ENCODE measurements around the gene EVX2. TPM values are rescaled to one million over a fixed set of nuclear protein-coding genes. Genes with fewer than 3 reads are reported as not detected.
A peak's percentile ranks its signal among the peaks of the same experiment; 100 is the strongest.

Gene EVX2
- total RNA-seq, 1 donor from 2014 or later = not detected

DNA sequence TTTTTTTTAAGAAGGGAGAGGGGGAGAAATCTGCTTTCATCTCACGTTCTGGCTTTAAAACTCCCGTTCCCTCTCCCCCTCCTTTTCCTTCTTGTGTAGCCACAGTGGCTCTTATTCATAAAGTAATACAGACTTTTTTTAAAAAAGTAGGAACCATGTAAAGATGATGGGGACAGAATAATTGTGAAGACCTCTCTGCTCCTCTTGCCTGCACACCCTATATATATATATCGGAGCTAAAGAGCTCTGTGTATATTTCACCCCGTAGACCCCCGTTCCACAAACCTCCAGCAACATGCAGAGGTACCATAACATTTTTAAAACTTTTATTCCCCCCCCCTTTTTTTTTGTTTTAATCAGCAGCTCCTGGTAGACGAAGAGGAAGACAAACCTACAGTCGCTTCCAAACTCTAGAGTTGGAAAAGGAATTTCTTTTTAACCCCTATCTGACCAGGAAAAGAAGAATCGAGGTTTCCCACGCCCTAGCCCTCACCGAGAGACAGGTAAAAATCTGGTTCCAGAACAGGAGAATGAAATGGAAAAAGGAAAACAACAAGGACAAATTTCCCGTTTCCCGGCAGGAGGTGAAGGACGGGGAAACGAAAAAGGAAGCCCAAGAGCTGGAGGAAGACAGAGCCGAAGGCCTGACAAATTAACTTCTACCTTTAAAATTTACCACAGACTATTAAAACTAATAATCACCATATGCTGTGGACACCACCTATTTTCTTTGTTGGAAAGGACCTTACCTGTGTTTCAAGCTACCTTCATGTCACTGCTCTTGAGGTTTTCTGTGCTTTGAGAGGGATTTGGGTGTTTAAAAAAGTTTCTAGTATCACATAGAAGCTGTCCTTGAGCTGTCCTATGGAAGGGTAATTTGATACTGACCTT is 47.4 kb upstream of the EVX2 start:
- H3K4me3 Mint-ChIP-seq (ENCODE audit: unreplicated experiment) = peak overlapping the region; percentile 62
- peaks cover 86% of the 10 kb centered on the region for H3K27me3 Mint-ChIP-seq (ENCODE audit: unreplicated experiment)
- H3K9me3 Mint-ChIP-seq (ENCODE audit: unreplicated experiment) = no peaks in the 10 kb centered on the region
- no peak overlapping the region for H3K27ac Mint-ChIP-seq (ENCODE audit: unreplicated experiment)
- TF ChIP-seq, protein P1, sequence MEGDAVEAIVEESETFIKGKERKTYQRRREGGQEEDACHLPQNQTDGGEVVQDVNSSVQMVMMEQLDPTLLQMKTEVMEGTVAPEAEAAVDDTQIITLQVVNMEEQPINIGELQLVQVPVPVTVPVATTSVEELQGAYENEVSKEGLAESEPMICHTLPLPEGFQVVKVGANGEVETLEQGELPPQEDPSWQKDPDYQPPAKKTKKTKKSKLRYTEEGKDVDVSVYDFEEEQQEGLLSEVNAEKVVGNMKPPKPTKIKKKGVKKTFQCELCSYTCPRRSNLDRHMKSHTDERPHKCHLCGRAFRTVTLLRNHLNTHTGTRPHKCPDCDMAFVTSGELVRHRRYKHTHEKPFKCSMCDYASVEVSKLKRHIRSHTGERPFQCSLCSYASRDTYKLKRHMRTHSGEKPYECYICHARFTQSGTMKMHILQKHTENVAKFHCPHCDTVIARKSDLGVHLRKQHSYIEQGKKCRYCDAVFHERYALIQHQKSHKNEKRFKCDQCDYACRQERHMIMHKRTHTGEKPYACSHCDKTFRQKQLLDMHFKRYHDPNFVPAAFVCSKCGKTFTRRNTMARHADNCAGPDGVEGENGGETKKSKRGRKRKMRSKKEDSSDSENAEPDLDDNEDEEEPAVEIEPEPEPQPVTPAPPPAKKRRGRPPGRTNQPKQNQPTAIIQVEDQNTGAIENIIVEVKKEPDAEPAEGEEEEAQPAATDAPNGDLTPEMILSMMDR (IDR thresholded peaks at IDR 0.05) = no peak
- no peak for DNase-seq (ENCODE audit: extremely low spot score, unreplicated experiment)
- peaks cover 31% of the 10 kb centered on the region for H3K4me1 Mint-ChIP-seq (ENCODE audit: unreplicated experiment)
- H3K36me3 Mint-ChIP-seq (ENCODE audit: unreplicated experiment) = no peaks in the 10 kb centered on the region

DNA sequence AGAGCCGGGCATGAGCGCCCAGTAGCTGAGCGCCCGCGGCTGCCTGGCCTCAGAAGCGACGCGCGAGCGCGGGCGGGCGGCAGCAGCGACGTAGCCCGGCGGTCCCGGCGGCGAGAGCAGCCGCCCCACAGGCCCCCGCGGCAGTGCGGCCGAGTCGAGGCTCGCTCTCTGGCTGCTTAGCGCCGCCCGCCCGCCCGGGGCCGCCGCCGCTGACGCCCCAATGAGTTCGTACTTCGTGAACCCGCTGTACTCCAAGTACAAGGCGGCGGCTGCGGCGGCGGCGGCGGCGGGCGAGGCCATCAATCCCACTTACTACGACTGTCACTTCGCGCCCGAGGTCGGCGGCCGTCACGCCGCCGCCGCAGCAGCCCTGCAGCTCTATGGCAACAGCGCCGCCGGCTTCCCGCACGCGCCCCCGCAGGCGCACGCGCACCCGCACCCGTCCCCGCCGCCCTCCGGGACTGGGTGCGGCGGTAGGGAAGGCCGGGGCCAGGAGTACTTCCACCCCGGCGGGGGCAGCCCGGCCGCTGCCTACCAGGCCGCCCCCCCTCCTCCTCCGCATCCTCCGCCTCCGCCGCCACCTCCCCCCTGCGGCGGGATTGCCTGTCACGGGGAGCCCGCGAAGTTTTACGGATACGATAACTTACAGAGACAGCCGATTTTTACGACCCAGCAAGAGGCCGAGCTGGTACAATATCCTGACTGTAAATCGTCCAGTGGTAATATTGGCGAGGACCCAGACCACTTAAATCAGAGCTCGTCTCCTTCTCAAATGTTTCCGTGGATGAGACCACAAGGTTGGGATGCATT is 46.6 kb upstream of the EVX2 start:
- no peaks in the 10 kb centered on the region for H3K36me3 Mint-ChIP-seq (ENCODE audit: unreplicated experiment)
- peak overlapping the region; percentile 62 for H3K4me3 Mint-ChIP-seq (ENCODE audit: unreplicated experiment)
- TF ChIP-seq, protein P1 (IDR thresholded peaks at IDR 0.05) = no peak
- no peak overlapping the region for H3K27ac Mint-ChIP-seq (ENCODE audit: unreplicated experiment)
- H3K4me1 Mint-ChIP-seq (ENCODE audit: unreplicated experiment) = peaks cover 25% of the 10 kb centered on the region
- no peak for DNase-seq (ENCODE audit: extremely low spot score, unreplicated experiment)
- H3K9me3 Mint-ChIP-seq (ENCODE audit: unreplicated experiment) = no peaks in the 10 kb centered on the region
- peaks cover 86% of the 10 kb centered on the region for H3K27me3 Mint-ChIP-seq (ENCODE audit: unreplicated experiment)

DNA sequence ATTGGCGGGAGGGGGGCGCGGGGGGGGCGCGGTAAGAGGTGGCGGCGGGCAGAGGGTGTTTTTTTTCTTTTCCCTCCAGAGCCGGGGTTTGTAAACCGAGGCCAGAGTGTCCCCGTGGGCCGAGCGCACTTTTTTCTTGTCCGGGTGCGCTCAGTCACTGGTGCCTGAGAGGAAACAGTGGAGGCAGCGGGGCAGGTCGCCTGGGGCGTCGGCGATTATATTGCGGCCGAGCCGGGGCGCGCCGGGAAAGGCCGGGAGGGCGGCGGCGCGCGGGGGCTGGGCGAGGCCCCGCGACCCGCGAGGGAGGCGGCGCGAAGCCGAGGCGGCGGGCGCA is 46.0 kb upstream of the EVX2 start:
- Mint-ChIP-seq H3K27me3 (ENCODE audit: unreplicated experiment) (peaks cover 86% of the 10 kb centered on the region), H3K4me1 (ENCODE audit: unreplicated experiment) (peaks cover 24% of the 10 kb centered on the region), H3K36me3 (ENCODE audit: unreplicated experiment) (peaks cover 1% of the 10 kb centered on the region), H3K9me3 (ENCODE audit: unreplicated experiment) (no peaks in the 10 kb centered on the region), H3K27ac (ENCODE audit: unreplicated experiment) (no peak overlapping the region), H3K4me3 (ENCODE audit: unreplicated experiment) (peak overlapping the region; percentile 29)
- DNase-seq (ENCODE audit: extremely low spot score, unreplicated experiment) = no peak
- TF ChIP-seq, protein P1 (IDR thresholded peaks at IDR 0.05) = no peak

DNA sequence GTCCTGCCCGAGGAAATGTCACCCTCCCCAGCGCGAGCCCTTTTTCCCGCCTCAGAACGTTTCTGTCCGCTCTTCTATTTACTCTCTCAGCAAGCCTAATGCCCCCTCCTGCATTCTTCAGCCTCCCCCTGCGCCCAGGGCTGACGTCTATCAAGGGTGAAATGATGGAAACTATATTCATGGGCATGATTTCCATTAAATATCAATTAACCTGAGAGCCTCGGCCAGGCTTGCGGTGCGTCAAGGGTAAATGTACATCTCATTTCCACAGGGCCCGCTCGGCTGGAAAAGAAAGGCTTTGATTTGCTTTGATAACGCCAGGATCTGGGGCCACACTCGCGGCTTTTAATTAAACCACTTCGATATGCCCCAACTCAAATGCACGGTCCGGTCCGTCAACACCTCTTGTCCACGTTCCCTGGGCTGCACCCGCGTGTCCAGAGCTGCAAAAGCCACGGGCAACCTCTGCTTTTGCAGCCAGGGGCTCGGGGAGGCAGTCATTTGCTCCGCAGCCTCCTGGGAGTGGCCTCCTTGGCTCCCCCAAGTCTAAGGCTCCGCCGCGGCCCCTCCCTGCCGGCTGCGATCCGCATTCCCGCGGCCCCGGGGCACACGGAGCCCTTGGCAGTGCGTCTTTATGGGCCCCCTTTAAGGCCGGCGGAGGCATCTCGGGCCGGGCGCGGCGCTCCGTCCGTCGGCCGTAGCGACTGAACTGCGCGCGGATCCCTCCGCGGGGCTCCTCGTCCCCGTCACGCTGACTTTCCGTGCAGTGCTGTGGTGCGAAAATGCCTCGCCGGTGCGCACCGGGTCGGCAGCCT is 45.4 kb upstream of the EVX2 start, which contains the start of gene HOXD8:
HOXD8 (plus strand) TSS at position 724 of the 815 bp plus-strand sequence. CDS start 662 bp downstream, outside the sequence.
- TF ChIP-seq, protein P1 (IDR thresholded peaks at IDR 0.05) = no peak
- Mint-ChIP-seq H3K27me3 (ENCODE audit: unreplicated experiment) (peaks cover 86% of the 10 kb centered on the region), H3K9me3 (ENCODE audit: unreplicated experiment) (no peaks in the 10 kb centered on the region), H3K36me3 (ENCODE audit: unreplicated experiment) (peaks cover 2% of the 10 kb centered on the region), H3K4me3 (ENCODE audit: unreplicated experiment) (peak within 1 kb of the TSS; percentile 62), H3K27ac (ENCODE audit: unreplicated experiment) (no peak within 1 kb of the TSS), H3K4me1 (ENCODE audit: unreplicated experiment) (peaks cover 24% of the 10 kb centered on the region)
- no peak for DNase-seq (ENCODE audit: extremely low spot score, unreplicated experiment)

Measured in osteocyte (in vitro differentiated cells).